Measurements from ENCODE around the gene P2RY14.

DNA sequence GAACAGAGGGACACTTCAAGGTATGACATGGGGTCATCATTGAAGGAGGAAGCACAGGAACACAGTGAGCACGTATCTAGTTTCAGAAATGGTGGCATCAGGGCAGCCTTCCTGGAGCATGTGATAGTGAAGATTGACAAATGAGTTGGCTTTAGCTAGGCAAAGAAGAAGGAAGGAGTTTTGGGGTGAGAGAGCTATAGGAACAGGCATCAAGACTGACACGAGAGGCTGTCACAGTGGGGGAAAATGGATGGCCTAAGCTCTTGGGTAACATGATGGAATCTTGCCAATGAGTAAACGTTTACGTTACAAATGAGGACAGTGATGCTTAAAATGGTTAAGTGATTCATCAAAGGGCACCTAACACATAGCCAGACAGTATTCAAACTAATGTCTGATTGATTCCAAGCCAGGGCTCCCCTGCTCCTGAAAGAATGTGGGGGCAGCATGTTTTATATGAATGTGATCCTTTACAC is 52.2 kb downstream of the P2RY14 start:
- TF ChIP-seq EZH2phosphoT487 (IDR thresholded peaks at IDR 0.05; ENCODE audit: insufficient read depth, low read depth) (no peak), EZH2 (IDR thresholded peaks at IDR 0.05; ENCODE audit: insufficient read depth, poor library complexity, severe bottlenecking) (no peak)
